ENCODE data around the gene CFAP20. TPM values are rescaled to one million over a fixed set of nuclear protein-coding genes. Genes with fewer than 3 reads are reported as not detected.

The CFAP20 gene
- total RNA-seq, 1 experiment from 2014 or later: 36.9 TPM

DNA sequence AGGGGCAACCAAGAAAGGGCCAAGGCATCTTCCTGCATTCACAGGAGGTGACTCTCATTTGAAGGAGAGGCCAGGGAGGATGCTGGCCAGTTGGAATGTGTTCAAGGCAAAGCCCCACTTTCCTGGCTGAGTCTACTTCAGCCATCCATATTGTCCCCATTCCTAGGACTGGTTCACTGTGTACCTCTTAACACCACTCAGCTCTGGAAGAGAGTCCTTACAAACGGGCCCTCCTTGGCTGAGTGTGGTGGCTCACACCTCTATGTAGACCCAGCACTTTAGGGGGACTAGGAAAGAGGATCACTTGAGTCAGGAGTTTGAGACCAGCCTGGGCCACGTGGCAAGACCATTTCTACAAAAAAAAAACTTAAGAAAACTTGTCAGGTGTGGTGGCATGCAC lies 28.1 kb upstream of the CFAP20 start:
- BruUV-seq (replicated peaks): no TSS peak
- ChIA-PET POLR2A (interaction anchor here (1.1 kb wide), 2 partner anchors 10 to 26 kb away, joined by 3 to 4 read pairs; no protein-coding TSS in a partner anchor), CTCF (interaction anchor here (0.6 to 0.7 kb wide), 2 partner anchors 153 to 243 kb away, joined by 3 read pairs; no protein-coding TSS in a partner anchor)
- Mint-ChIP-seq H3K27ac (ENCODE audit: low read depth, unreplicated experiment) (no peak overlapping the region), H3K9me3 (ENCODE audit: unreplicated experiment) (no peaks in the 10 kb centered on the region), H3K36me3 (ENCODE audit: insufficient read depth, unreplicated experiment) (peaks cover 14% of the 10 kb centered on the region), H3K4me1 (ENCODE audit: insufficient read depth, unreplicated experiment) (no peaks in the 10 kb centered on the region), H3K4me3 (ENCODE audit: unreplicated experiment) (no peak overlapping the region), H3K27me3 (ENCODE audit: insufficient read depth, unreplicated experiment) (no peaks in the 10 kb centered on the region)
- intact Hi-C loops (cut with micrococcal nuclease): no loop called here
- TF ChIP-seq CTCF (IDR thresholded peaks at IDR 0.05; ENCODE audit: unreplicated experiment): no peak
- DNase-seq (ENCODE audit: unreplicated experiment): no peak

GRCh38 chr16:58155839-58156238 lies 26.7 kb upstream of the CFAP20 start:
- no peaks in the 10 kb centered on the region for H3K27me3 Mint-ChIP-seq (ENCODE audit: insufficient read depth, unreplicated experiment)
- TF ChIP-seq CTCF (IDR thresholded peaks at IDR 0.05; ENCODE audit: unreplicated experiment): no peak
- no TSS peak for BruUV-seq (replicated peaks)
- no peak overlapping the region for H3K4me3 Mint-ChIP-seq (ENCODE audit: unreplicated experiment)
- no peak for DNase-seq (ENCODE audit: unreplicated experiment)
- peaks cover 5% of the 10 kb centered on the region for H3K36me3 Mint-ChIP-seq (ENCODE audit: insufficient read depth, unreplicated experiment)
- no peak overlapping the region for H3K27ac Mint-ChIP-seq (ENCODE audit: low read depth, unreplicated experiment)
- ChIA-PET POLR2A (interaction anchor here (0.6 to 1.5 kb wide), 2 partner anchors 26 to 201 kb away, joined by 3 to 4 read pairs; partner anchors contain the start of gene CFAP20), CTCF (no interaction called here)
- intact Hi-C loops (cut with micrococcal nuclease): no loop called here
- H3K9me3 Mint-ChIP-seq (ENCODE audit: unreplicated experiment): no peaks in the 10 kb centered on the region
- H3K4me1 Mint-ChIP-seq (ENCODE audit: insufficient read depth, unreplicated experiment): no peaks in the 10 kb centered on the region

DNA sequence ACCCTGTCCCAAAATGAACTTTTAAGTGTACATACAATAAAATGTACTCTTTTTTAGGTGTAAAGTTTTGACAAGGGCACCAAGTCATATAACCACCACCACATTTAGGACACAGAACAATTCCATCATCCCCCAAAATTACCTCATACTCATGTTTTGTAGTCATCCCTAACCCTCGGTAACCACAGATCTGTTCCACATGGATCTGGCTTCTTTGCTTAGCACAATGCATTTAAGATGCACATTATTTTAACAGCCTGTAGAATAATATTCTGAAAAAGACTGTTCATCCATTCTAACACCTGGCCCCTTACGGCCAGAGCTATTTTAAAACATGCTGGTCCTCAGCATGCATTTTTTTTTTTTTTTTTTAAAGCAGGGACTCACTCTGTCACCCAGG lies 25.2 kb upstream of the CFAP20 start:
- POLR2A ChIA-PET: interaction anchor here (3.1 kb wide), 1 partner anchor 25 kb away, joined by 12 read pairs; the partner anchor contains the start of gene CFAP20
- Mint-ChIP-seq H3K4me1 (ENCODE audit: insufficient read depth, unreplicated experiment) (no peaks in the 10 kb centered on the region), H3K27ac (ENCODE audit: low read depth, unreplicated experiment) (no peak overlapping the region), H3K27me3 (ENCODE audit: insufficient read depth, unreplicated experiment) (no peaks in the 10 kb centered on the region), H3K4me3 (ENCODE audit: unreplicated experiment) (no peak overlapping the region), H3K9me3 (ENCODE audit: unreplicated experiment) (no peaks in the 10 kb centered on the region), H3K36me3 (ENCODE audit: insufficient read depth, unreplicated experiment) (peaks cover 4% of the 10 kb centered on the region)
- DNase-seq (ENCODE audit: unreplicated experiment): no peak
- TF ChIP-seq CTCF (IDR thresholded peaks at IDR 0.05; ENCODE audit: unreplicated experiment): no peak
- CTCF ChIA-PET: interaction anchor here (0.6 to 1.0 kb wide), 2 partner anchors 9 to 262 kb away, joined by 4 to 5 read pairs; no protein-coding TSS in a partner anchor
- intact Hi-C loops (cut with micrococcal nuclease): no loop called here
- BruUV-seq (replicated peaks): no TSS peak

- H3K36me3 Mint-ChIP-seq (ENCODE audit: insufficient read depth, unreplicated experiment): no peaks in the 10 kb centered on the region
- intact Hi-C loops (cut with micrococcal nuclease): no loop called here
- no peaks in the 10 kb centered on the region for H3K9me3 Mint-ChIP-seq (ENCODE audit: unreplicated experiment)
- H3K27ac Mint-ChIP-seq (ENCODE audit: low read depth, unreplicated experiment): no peak overlapping the region
- no peak for TF ChIP-seq CTCF (IDR thresholded peaks at IDR 0.05; ENCODE audit: unreplicated experiment)
- ChIA-PET CTCF (interaction anchor here (0.6 kb wide), 1 partner anchor 23 kb away, joined by 4 read pairs; no protein-coding TSS in a partner anchor), POLR2A (interaction anchor here (3.1 kb wide), 1 partner anchor 23 kb away, joined by 12 read pairs; the partner anchor contains the start of gene CFAP20)
- no peak for DNase-seq (ENCODE audit: unreplicated experiment)
- H3K27me3 Mint-ChIP-seq (ENCODE audit: insufficient read depth, unreplicated experiment): no peaks in the 10 kb centered on the region
- no peak overlapping the region for H3K4me3 Mint-ChIP-seq (ENCODE audit: unreplicated experiment)
- no TSS peak for BruUV-seq (replicated peaks)
- no peaks in the 10 kb centered on the region for H3K4me1 Mint-ChIP-seq (ENCODE audit: insufficient read depth, unreplicated experiment)
These were observed 23.2 kb upstream of the CFAP20 start for GRCh38 chr16:58152246-58152868.
